HG03575 (cell line): ENCODE measurements around the gene HPSE2.

Source experiments
- ATAC-seq: cut with Tn5 transposase; IDR thresholded peaks from one replicate; pipeline ENCODE4 v1.9.1; 2021; ENCODE audit not compliant: unreplicated experiment, insufficient number of reproducible peaks, low FRiP score; ENCODE audit errors: extremely low read depth

HPSE2 gene

GRCh38 chr10:98892523-98892922 lies 343.1 kb downstream of the HPSE2 start:
- no peak for ATAC-seq

GRCh38 chr10:98886686-98887085 lies 349.0 kb downstream of the HPSE2 start:
- no peak for ATAC-seq

GRCh38 chr10:98885378-98885777 lies 350.3 kb downstream of the HPSE2 start:
- ATAC-seq: no peak

DNA sequence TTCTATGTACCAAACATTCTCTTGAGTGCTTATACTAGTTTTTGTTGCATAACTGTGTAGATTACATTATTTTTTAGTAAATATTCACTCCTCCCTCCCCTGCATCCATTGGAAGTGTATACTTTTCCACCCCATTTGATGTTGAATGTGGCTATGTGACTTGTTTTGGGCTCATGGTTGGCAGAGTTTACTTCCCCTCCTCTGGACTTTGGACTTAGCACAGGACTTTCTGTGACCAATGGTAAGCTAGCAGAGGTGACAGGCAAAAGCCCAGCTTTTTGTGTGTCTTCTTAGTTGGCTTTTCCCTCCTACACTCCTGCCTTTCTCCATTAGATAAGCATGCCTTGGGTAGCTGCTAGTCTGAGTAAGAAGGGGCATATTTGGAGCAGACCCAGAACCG lies 353.9 kb downstream of the HPSE2 start:
- no peak for ATAC-seq

DNA sequence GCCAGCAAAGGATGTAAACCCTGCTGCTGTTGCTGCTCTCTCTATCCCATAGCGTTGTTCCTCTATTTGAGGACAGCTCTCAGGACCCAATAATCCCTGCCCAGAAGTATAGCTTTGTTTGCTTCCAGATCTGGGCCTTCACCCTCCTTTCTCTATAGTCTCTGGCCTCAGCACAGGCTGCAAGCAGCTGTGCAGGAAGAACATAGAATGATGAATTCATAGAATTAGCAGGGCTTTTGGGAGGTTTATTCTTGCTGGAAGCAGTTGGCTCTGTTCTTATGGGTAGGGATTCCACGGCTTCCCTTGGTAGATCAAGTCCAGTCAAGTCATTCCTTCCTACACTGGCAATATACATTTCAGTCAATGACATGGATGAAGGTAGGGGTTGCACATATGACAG lies 354.7 kb downstream of the HPSE2 start:
- no peak for ATAC-seq

GRCh38 chr10:98878921-98879320 lies 356.7 kb downstream of the HPSE2 start:
- ATAC-seq: no peak

- ATAC-seq: no peak
Observed at GRCh38 chr10:98878418-98878817, 357.2 kb downstream of the HPSE2 start.

DNA sequence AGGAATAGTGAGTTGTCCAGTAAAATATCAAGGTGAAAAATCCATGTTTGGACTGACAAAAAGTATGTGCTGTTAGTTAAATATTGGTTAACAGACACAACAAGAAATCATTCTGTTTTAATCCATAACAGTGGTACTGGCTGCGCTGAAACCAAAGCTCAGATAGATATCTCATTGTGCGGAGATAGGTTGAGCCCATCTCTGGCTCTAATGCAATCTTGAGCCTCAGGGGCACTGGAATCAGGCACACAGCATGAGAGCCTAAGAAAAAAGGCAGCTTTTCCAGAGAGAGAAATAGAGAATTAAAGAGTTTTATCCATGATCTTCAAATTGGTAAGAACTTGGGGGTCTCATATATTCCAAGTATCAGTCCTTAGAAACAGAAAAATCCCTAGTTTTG lies 373.7 kb downstream of the HPSE2 start:
- ATAC-seq: no peak

- no peak for ATAC-seq
Observed at GRCh38 chr10:98858525-98858924, 377.1 kb downstream of the HPSE2 start.

- no peak for ATAC-seq
Observed at GRCh38 chr10:98855403-98856189, 380.1 kb downstream of the HPSE2 start.

GRCh38 chr10:98852686-98853085 lies 383.0 kb downstream of the HPSE2 start:
- ATAC-seq: no peak

GRCh38 chr10:98848361-98848760 lies 387.3 kb downstream of the HPSE2 start:
- no peak for ATAC-seq

GRCh38 chr10:98846787-98847186 lies 388.9 kb downstream of the HPSE2 start:
- no peak for ATAC-seq

DNA sequence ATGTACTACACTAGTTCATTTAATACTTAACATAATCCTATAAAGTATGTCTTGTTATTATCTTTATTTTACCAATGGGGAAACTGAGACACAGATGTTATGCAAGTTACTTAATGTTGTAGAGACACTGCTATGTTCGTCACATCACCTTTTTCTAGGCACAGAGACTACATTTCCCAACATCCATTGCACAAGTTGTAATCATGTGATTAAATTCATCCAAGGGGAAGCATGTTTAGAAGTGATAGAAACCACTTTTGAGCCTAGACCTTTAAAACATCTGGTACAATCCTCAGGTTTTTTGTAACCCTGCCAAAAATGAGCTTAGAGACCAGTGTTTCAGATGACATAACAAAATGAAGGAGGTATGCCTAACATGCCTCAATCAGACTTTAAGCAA lies 402.1 kb downstream of the HPSE2 start:
- ATAC-seq: no peak

DNA sequence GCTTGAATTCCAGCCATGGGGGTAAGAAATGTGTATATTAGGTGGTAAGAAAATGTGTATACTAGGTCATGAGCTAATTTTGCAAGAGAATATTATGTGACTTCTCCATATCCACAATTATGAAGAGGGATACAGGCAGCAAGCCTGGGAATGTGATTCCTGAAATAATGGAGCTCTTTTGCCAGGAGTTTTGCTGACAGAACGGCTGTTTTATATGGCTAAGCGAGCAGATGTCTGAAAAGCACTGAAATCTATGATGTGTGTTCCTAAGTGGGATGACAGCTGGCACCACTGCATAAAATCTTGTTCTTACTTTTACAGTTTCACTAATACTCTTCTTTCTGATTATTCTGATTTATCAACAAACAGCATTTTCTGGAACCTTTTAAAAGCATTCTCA lies 402.9 kb downstream of the HPSE2 start:
- no peak for ATAC-seq

GRCh38 chr10:98832196-98832595 lies 403.5 kb downstream of the HPSE2 start:
- ATAC-seq: no peak

DNA sequence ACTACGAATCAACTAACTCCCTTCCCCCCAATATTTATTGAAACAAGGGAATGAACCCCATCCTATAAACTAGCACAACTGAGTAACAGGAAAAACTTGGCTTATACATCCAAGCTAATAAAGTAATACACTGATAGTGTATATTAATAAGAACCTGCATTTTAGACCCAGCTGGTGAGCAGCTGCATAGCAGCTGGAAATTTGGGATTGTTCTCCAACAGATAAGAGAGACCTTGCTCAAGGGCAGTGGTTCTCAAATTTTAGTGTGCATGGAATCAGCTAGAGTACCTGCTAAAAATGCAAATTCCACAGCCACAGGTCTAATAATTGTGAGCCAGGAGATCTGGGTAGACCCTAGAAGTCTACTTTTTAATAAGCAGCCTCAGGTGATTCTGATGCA lies 404.3 kb downstream of the HPSE2 start:
- no peak for ATAC-seq

DNA sequence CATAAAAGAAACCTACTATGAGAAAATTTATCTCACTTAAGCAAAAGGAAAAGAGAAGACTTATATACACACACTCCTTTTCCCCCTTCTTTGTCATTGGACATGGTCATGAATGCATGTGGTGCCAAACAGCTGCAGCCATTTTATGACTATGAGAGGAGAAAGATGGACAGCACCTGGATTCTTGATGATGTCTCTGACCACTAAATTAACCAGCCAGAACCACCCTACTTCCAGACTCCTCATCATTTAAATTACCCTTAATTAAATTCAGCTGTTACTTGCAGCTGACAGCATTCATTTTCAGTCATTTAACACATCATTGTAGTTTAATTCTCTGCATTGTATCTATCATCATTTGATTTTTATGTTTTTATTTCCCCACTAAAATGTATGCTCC lies 409.9 kb downstream of the HPSE2 start:
- ATAC-seq: no peak

- ATAC-seq: no peak
Observed at GRCh38 chr10:98817396-98817795, 418.3 kb downstream of the HPSE2 start.

GRCh38 chr10:98815039-98815885 lies 420.4 kb downstream of the HPSE2 start:
- ATAC-seq: no peak
